CD4-positive, CD25-positive, alpha-beta regulatory T cell (primary cell): ENCODE data around the gene ING3. TPM values are rescaled to one million over a fixed set of nuclear protein-coding genes. Genes with fewer than 3 reads are reported as not detected.
A peak's percentile ranks its signal among the peaks of the same experiment; 100 is the strongest.

Experiments
- ATAC-seq, 2 donors: fragments of 150-1000 bp; cut with Tn5 transposase; one replicate each; pipeline ENCODE4 v1.10.0; 2021; ENCODE audit warnings: low read depth in 2 of 2, moderate number of reproducible peaks in 2 of 2, moderate library complexity in 1 of 2
- DNase-seq, 3 donors: peaks; one replicate each; pipeline versions ENCODE4 v3.0.0 to v3.0.0-alpha.2; 2012 to 2022; ENCODE audit warnings: mixed read lengths in 1 of 3
- H3K27ac ChIP-seq: one replicate; pipeline ENCODE4 v1.7.0; 2013; ENCODE audit warnings: mild to moderate bottlenecking, low read length; ENCODE audit not compliant: insufficient read depth, poor library complexity, severe bottlenecking
- H3K27me3 ChIP-seq: one replicate; pipeline ENCODE4 v1.7.0; 2013; ENCODE audit warnings: low read length; ENCODE audit not compliant: control insufficient read depth, insufficient read depth
- H3K36me3 ChIP-seq: one replicate; pipeline ENCODE4 v1.7.0; 2013; ENCODE audit warnings: mild to moderate bottlenecking, low read length, moderate library complexity; ENCODE audit not compliant: control insufficient read depth, insufficient read depth
- H3K4me1 ChIP-seq: 2 replicates; pipeline ENCODE4 v1.7.0; 2013; ENCODE audit warnings: mild to moderate bottlenecking, low read length; ENCODE audit not compliant: insufficient read depth, control insufficient read depth, poor library complexity, severe bottlenecking
- H3K4me3 ChIP-seq: one replicate; pipeline ENCODE4 v1.7.0; 2013; ENCODE audit warnings: low read depth, mild to moderate bottlenecking, low read length, moderate library complexity
- H3K9me3 ChIP-seq, 2 experiments: 1 replicate in 1 of 2; 2 replicates in 1 of 2; pipeline ENCODE4 v1.7.0; 2013; ENCODE audit warnings: low read length in 2 of 2, mild to moderate bottlenecking in 1 of 2, moderate library complexity in 1 of 2; ENCODE audit not compliant: control insufficient read depth in 2 of 2
- H3K27ac Mint-ChIP-seq, 3 donors: one replicate each; pipeline ENCODE4 v1.8.0; 2020 to 2022; ENCODE audit warnings: mild to moderate bottlenecking in 3 of 3, mixed read lengths in 3 of 3, moderate library complexity in 2 of 3
- H3K27me3 Mint-ChIP-seq: one replicate; pipeline ENCODE4 v1.8.0; 2022; ENCODE audit warnings: mild to moderate bottlenecking, mixed read lengths
- H3K36me3 Mint-ChIP-seq: one replicate; pipeline ENCODE4 v1.8.0; 2020; ENCODE audit warnings: mixed read lengths
- H3K4me1 Mint-ChIP-seq, 4 donors: one replicate each; pipeline ENCODE4 v1.8.0; 2020 to 2022; ENCODE audit warnings: mixed read lengths in 4 of 4, mild to moderate bottlenecking in 1 of 4
- H3K4me3 Mint-ChIP-seq, 4 donors: one replicate each; pipeline ENCODE4 v1.8.0; 2020 to 2022; ENCODE audit warnings: mild to moderate bottlenecking in 4 of 4, mixed read lengths in 4 of 4, moderate library complexity in 3 of 4
- H3K9me3 Mint-ChIP-seq, 7 donors: one replicate each; pipeline ENCODE4 v1.8.0; 2020 to 2022; ENCODE audit warnings: mixed read lengths in 7 of 7, mild to moderate bottlenecking in 3 of 7, moderate library complexity in 2 of 7
- polyA plus RNA-seq, 4 donors: library from polyadenylated mRNA; unstranded; fragments of 300-500 nt; fragmentation: Illumina TruSeq; gene quantifications; one replicate each; pipeline ENCODE4 v1.2.3, GENCODE V29; 2021
- total RNA-seq: library from RNA; stranded (reverse); gene quantifications from one replicate; pipeline ENCODE4 v1.2.3, GENCODE V29; 2022

The ING3 gene
- total and polyA plus RNA-seq, 5 donors from 2014 or later = 30.4 to 49.3 (median 40.2) TPM

- DNase-seq = no peak
- Histone ChIP-seq H3K4me1 (no peaks in the 10 kb centered on the region), H3K27ac (no peak overlapping the region), H3K27me3 (peaks cover 27% of the 10 kb centered on the region), H3K36me3 (no peaks in the 10 kb centered on the region), H3K9me3 (no peaks in the 10 kb centered on the region), H3K4me3 (no peak overlapping the region)
- peak overlapping the region in 1 of 4 donors; percentile 14 for H3K4me3 Mint-ChIP-seq
- peaks cover 50% of the 10 kb centered on the region for H3K27me3 Mint-ChIP-seq
- H3K9me3 Mint-ChIP-seq = peaks cover 0 to 4% (median 0%) of the 10 kb centered on the region in 7 donors
- peaks cover 0 to 17% (median 4%) of the 10 kb centered on the region in 4 donors for H3K4me1 Mint-ChIP-seq
- ATAC-seq = no peak
- H3K27ac Mint-ChIP-seq = peak overlapping the region in 1 of 3 donors; percentile 39
- H3K36me3 Mint-ChIP-seq = no peaks in the 10 kb centered on the region
These were observed 45.1 kb downstream of the ING3 start for GRCh38 chr7:120995654-120996053.

- no peaks in the 10 kb centered on the region for H3K4me1 ChIP-seq
- Mint-ChIP-seq H3K9me3 (peaks cover 0 to 2% (median 0%) of the 10 kb centered on the region in 7 donors), H3K27ac (peak overlapping the region in 1 of 3 donors; percentile 25), H3K36me3 (no peaks in the 10 kb centered on the region), H3K4me1 (peaks cover 0 to 17% (median 4%) of the 10 kb centered on the region in 4 donors), H3K4me3 (no peak overlapping the region), H3K27me3 (peaks cover 42% of the 10 kb centered on the region)
- DNase-seq (peak in 1 of 3 donors; percentile 49), ATAC-seq (peak; percentile 53 to 55)
- H3K4me3 ChIP-seq = no peak overlapping the region
- H3K27me3 ChIP-seq = peaks cover 23% of the 10 kb centered on the region
- no peaks in the 10 kb centered on the region for H3K36me3 ChIP-seq
- H3K27ac ChIP-seq = no peak overlapping the region
- no peaks in the 10 kb centered on the region for H3K9me3 ChIP-seq
These were observed 45.9 kb downstream of the ING3 start for GRCh38 chr7:120996333-120996987.

DNA sequence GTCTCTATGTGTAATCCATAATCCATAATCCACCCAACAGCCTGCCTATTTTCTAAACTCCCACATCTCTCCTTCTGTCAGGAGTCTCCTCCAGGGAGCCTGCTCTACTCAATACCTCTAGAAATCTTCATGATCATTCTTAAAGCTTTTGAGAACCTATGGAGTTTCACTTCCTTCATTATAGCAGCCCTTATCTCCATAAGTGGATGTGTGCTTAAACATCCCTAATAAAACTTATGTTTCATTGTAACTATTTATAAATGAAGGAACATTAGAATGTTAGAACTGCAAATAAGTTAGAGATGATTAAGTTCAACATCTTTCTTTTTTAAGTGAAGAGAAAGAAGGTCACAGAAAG, 46.4 kb downstream of the ING3 start:
- H3K27me3 Mint-ChIP-seq = peaks cover 37% of the 10 kb centered on the region
- H3K9me3 Mint-ChIP-seq = peaks cover 0 to 2% (median 0%) of the 10 kb centered on the region in 7 donors
- Histone ChIP-seq H3K27me3 (peaks cover 20% of the 10 kb centered on the region), H3K9me3 (no peaks in the 10 kb centered on the region), H3K27ac (no peak overlapping the region), H3K4me3 (no peak overlapping the region), H3K36me3 (no peaks in the 10 kb centered on the region), H3K4me1 (no peaks in the 10 kb centered on the region)
- ATAC-seq = no peak
- H3K4me3 Mint-ChIP-seq = no peak overlapping the region
- H3K4me1 Mint-ChIP-seq = peaks cover 0 to 17% (median 4%) of the 10 kb centered on the region in 4 donors
- no peaks in the 10 kb centered on the region for H3K36me3 Mint-ChIP-seq
- no peak for DNase-seq
- peak overlapping the region in 1 of 3 donors; percentile 25 for H3K27ac Mint-ChIP-seq

DNA sequence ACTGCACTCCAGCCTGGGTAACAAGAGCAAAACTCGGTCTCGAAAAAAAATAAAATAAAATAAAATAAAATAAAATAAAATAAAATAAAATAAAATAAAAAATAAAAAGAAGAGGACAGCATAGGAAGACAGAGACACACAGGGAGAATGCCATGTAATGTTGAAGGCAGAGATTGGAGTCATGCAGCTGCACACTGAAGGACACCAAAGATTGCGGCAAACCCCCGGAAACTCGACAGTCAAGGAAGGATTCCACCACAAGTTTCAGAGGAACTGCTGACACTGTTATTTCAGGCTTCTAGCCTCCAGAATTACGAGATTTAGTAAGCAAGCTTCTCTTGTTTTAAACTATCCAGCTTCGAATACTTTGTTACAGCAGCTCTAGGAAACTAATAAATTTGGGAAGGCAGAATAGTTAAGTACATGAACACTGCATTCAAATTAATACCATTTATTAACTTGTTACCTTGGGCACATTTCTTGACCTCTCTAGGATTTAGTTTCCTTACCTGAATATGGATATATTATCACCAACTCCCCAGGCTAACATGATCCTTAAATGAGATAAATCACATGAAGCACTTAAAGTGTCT, 47.4 kb downstream of the ING3 start:
- H3K4me1 ChIP-seq = no peaks in the 10 kb centered on the region
- no peak overlapping the region for H3K27ac Mint-ChIP-seq
- DNase-seq = no peak
- H3K9me3 ChIP-seq = no peaks in the 10 kb centered on the region
- H3K27me3 Mint-ChIP-seq = peaks cover 27% of the 10 kb centered on the region
- H3K4me3 ChIP-seq = no peak overlapping the region
- H3K27ac ChIP-seq = no peak overlapping the region
- peaks cover 0 to 2% (median 0%) of the 10 kb centered on the region in 7 donors for H3K9me3 Mint-ChIP-seq
- H3K36me3 Mint-ChIP-seq = no peaks in the 10 kb centered on the region
- no peak overlapping the region for H3K4me3 Mint-ChIP-seq
- peaks cover 0 to 17% (median 4%) of the 10 kb centered on the region in 4 donors for H3K4me1 Mint-ChIP-seq
- no peaks in the 10 kb centered on the region for H3K36me3 ChIP-seq
- H3K27me3 ChIP-seq = peaks cover 12% of the 10 kb centered on the region
- no peak for ATAC-seq

DNA sequence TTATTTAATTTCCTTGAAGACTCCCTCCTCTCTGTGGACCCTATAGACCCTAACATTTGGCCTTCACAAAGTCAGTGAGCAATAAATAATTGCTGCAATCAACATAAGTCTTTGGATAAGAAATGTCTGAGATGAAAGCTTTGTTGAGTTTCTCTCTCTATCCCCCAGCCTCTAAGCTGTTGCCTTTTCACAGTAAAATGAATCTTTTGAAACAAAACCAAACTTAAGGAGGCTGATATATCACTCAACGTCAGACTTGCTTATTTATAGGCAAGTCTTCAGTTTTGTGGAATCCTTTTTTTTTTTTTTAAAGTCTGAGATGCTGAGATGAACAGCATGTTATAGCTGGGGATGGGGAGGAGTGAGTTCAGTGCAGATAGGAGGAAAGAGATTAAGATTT, 47.9 kb downstream of the ING3 start:
- no peaks in the 10 kb centered on the region for H3K9me3 ChIP-seq
- peaks cover 0 to 17% (median 4%) of the 10 kb centered on the region in 4 donors for H3K4me1 Mint-ChIP-seq
- DNase-seq (no peak), ATAC-seq (no peak)
- H3K27me3 Mint-ChIP-seq = peaks cover 25% of the 10 kb centered on the region
- no peak overlapping the region for H3K4me3 ChIP-seq
- no peaks in the 10 kb centered on the region for H3K36me3 Mint-ChIP-seq
- no peak overlapping the region for H3K27ac Mint-ChIP-seq
- peaks cover 0 to 2% (median 0%) of the 10 kb centered on the region in 7 donors for H3K9me3 Mint-ChIP-seq
- no peak overlapping the region for H3K4me3 Mint-ChIP-seq
- no peaks in the 10 kb centered on the region for H3K36me3 ChIP-seq
- no peaks in the 10 kb centered on the region for H3K4me1 ChIP-seq
- H3K27ac ChIP-seq = no peak overlapping the region
- H3K27me3 ChIP-seq = peaks cover 12% of the 10 kb centered on the region

- Mint-ChIP-seq H3K36me3 (no peaks in the 10 kb centered on the region), H3K4me3 (no peak overlapping the region), H3K27me3 (peaks cover 22% of the 10 kb centered on the region), H3K9me3 (peaks cover 0 to 2% (median 0%) of the 10 kb centered on the region in 7 donors), H3K4me1 (peaks cover 0 to 17% (median 4%) of the 10 kb centered on the region in 4 donors), H3K27ac (no peak overlapping the region)
- DNase-seq (no peak), ATAC-seq (no peak)
- no peaks in the 10 kb centered on the region for H3K9me3 ChIP-seq
- H3K27ac ChIP-seq = no peak overlapping the region
- H3K4me3 ChIP-seq = no peak overlapping the region
- H3K27me3 ChIP-seq = peaks cover 12% of the 10 kb centered on the region
- H3K36me3 ChIP-seq = no peaks in the 10 kb centered on the region
- H3K4me1 ChIP-seq = no peaks in the 10 kb centered on the region
These were observed 48.5 kb downstream of the ING3 start for GRCh38 chr7:120998996-120999565.

GRCh38 chr7:121000081-121000983, 49.8 kb downstream of the ING3 start:
- Mint-ChIP-seq H3K27ac (no peak overlapping the region), H3K4me3 (no peak overlapping the region), H3K4me1 (peaks cover 0 to 14% (median 4%) of the 10 kb centered on the region in 4 donors), H3K36me3 (no peaks in the 10 kb centered on the region), H3K27me3 (peaks cover 17% of the 10 kb centered on the region), H3K9me3 (no peaks in the 10 kb centered on the region)
- DNase-seq (no peak), ATAC-seq (no peak)
- Histone ChIP-seq H3K27me3 (peaks cover 7% of the 10 kb centered on the region), H3K27ac (no peak overlapping the region), H3K36me3 (no peaks in the 10 kb centered on the region), H3K4me1 (no peaks in the 10 kb centered on the region), H3K9me3 (no peaks in the 10 kb centered on the region), H3K4me3 (no peak overlapping the region)
